Sigmoid colon (tissue), 7 donors: Measurements from ENCODE around the gene HHIP. TPM values are rescaled to one million over a fixed set of nuclear protein-coding genes. Genes with fewer than 3 reads are reported as not detected.

Source experiments
- DNase-seq: peaks from one replicate; pipeline ENCODE4 v3.0.0-alpha.2; 2019
- H3K27ac ChIP-seq, 4 donors: fragments of 200-600 bp; sonication (generic); one replicate each; pipeline ENCODE4 v1.5.1; 2016 to 2019; ENCODE audit warnings: mild to moderate bottlenecking in 1 of 4
- H3K27me3 ChIP-seq, 3 donors: fragments of 200-600 bp; sonication (generic); one replicate each; pipeline ENCODE4 v1.5.1; 2019; ENCODE audit warnings: mild to moderate bottlenecking in 1 of 3
- H3K36me3 ChIP-seq, 4 donors: fragments of 200-600 bp; sonication (generic); one replicate each; pipeline ENCODE4 v1.5.1; 2016 to 2019
- H3K4me1 ChIP-seq, 4 donors: fragments of 200-600 bp; sonication (generic); one replicate each; pipeline ENCODE4 v1.5.1; 2017 to 2019
- H3K4me3 ChIP-seq, 4 donors: fragments of 200-600 bp; sonication (generic); one replicate each; pipeline ENCODE4 v1.5.1; 2017 to 2019; ENCODE audit warnings: mild to moderate bottlenecking in 2 of 4, moderate library complexity in 1 of 4
- H3K9me3 ChIP-seq, 4 donors: fragments of 200-600 bp in 3 of 4; sonication (generic) in 3 of 4; one replicate each; pipeline versions ENCODE4 v1.5.1 to v1.6.1; 2013 to 2019
- CTCF ChIP-seq, 4 experiments: fragments of 450-650 bp in 3 of 4; fragments of 200-600 bp in 1 of 4; IDR thresholded peaks; one replicate each; pipeline ENCODE4 v1.5.1; 2016 to 2019; ENCODE audit warnings: antibody characterized with exemption in 4 of 4, mild to moderate bottlenecking in 3 of 4, moderate library complexity in 2 of 4
- EP300 ChIP-seq, 4 donors: sonication (generic); formaldehyde crosslinking; IDR thresholded peaks; one replicate each; pipeline ENCODE4 v1.6.1; 2017; ENCODE audit warnings: antibody characterized with exemption in 4 of 4
- POLR2A ChIP-seq, 2 donors: fragments of 450-650 bp; IDR thresholded peaks; one replicate each; pipeline ENCODE4 v1.6.1; 2016; ENCODE audit warnings: antibody characterized with exemption in 2 of 2, mild to moderate bottlenecking in 2 of 2, moderate library complexity in 2 of 2
- POLR2AphosphoS5 ChIP-seq, 4 donors: sonication (generic); formaldehyde crosslinking; IDR thresholded peaks; one replicate each; pipeline ENCODE4 v1.6.1; 2017; ENCODE audit warnings: antibody characterized with exemption in 4 of 4
- WGBS, 2 donors: extraction: QIAGEN DNeasy Blood & Tissue Kit; methylation state at CpG; one replicate each; pipeline ENCODE4 v1.1.7; 2013; 5-methylcytosine and 5-hydroxymethylcytosine counted together
- intact Hi-C: fragments of 100-400 bp; cut with DNase I; formaldehyde crosslinking; loops from one replicate; pipeline ENCODE4 v1.15.1; 2023
- polyA plus RNA-seq, 3 donors: library from polyadenylated mRNA; stranded (reverse); fragments of 200-250 nt; gene quantifications; one replicate each; pipeline ENCODE4 v1.2.3, GENCODE V29; 2013
- total RNA-seq, 4 donors: library from RNA; depleted of rRNA; stranded (reverse); fragments of >200 nt; gene quantifications; one replicate each; pipeline ENCODE4 v1.1.0, GENCODE V29; 2016
- donor health status: healthy with polysubstance abuse.
- donor health status: Bipolar disorder and iron deficiency.
- donor health status: healthy.

The HHIP gene
- total and polyA plus RNA-seq, 7 donors = 0.16 to 2.1 (median 0.58) TPM; not detected in 1

DNA sequence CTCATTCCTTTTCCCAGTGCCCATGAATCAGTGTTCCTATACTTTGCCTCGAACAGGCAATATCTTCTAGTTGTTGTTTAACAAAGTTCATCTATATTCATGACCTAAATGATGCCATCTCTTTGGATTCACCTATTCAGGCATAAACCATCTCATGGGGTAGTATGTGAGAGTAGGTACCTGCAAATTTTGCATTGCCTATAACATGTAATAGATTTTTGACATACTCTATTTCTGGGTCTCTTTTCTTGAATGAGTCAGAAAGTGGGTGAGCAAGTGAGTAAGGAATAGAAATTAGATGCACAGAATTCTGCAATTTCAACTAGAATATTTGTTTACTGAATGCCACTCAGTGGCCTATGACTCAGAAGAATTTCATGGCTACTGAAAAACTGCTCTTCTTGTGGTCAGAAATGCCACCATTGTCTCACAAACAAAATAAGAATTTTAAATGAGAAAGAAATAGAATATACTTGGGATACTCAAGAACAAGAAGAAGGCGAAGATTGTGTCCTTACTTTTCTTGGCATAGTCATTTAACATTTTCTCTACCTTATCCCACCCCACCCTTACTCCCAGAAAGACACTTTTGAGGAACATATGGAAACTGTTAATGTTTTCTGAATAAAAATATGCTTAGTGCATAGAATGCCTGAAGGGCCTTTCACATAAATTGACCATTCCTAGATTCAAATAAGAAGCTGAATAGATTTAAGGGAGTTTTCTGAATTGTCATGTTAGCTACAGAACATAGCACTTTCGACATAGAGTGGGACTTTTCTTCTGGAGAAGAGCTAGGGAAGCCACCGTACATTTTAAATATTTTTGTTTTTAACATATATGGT, 86.8 kb downstream of the HHIP start:
- H3K9me3 ChIP-seq = no peaks in the 10 kb centered on the region
- intact Hi-C loops = no loop called here
- 67 to 87% methylated on average over 4 of the region's 4 CpGs for WGBS, 2 donors
- no peak overlapping the region for H3K27ac ChIP-seq
- H3K36me3 ChIP-seq = no peaks in the 10 kb centered on the region
- no peak overlapping the region for H3K4me3 ChIP-seq
- no peak for TF ChIP-seq EP300 (IDR thresholded peaks at IDR 0.05)
- no peak for TF ChIP-seq CTCF (IDR thresholded peaks at IDR 0.05)
- TF ChIP-seq POLR2A (IDR thresholded peaks at IDR 0.05) = no peak
- TF ChIP-seq POLR2AphosphoS5 (IDR thresholded peaks at IDR 0.05) = no peak
- DNase-seq = no peak
- no peaks in the 10 kb centered on the region for H3K27me3 ChIP-seq
- H3K4me1 ChIP-seq = no peaks in the 10 kb centered on the region

- no peaks in the 10 kb centered on the region for H3K9me3 ChIP-seq
- no peak overlapping the region for H3K27ac ChIP-seq
- no peak for DNase-seq
- no peaks in the 10 kb centered on the region for H3K27me3 ChIP-seq
- no peak for TF ChIP-seq POLR2A (IDR thresholded peaks at IDR 0.05)
- H3K36me3 ChIP-seq = no peaks in the 10 kb centered on the region
- intact Hi-C loops = no loop called here
- H3K4me1 ChIP-seq = no peaks in the 10 kb centered on the region
- WGBS, 2 donors = 70 to 83% methylated on average over 2 of the region's 2 CpGs
- no peak overlapping the region for H3K4me3 ChIP-seq
Measured at GRCh38 chr4:144733566-144733965, 87.6 kb downstream of the HHIP start.

GRCh38 chr4:144734522-144734921, 88.6 kb downstream of the HHIP start:
- intact Hi-C loops = no loop called here
- Histone ChIP-seq H3K36me3 (no peaks in the 10 kb centered on the region), H3K4me3 (no peak overlapping the region), H3K27me3 (no peaks in the 10 kb centered on the region), H3K9me3 (no peaks in the 10 kb centered on the region), H3K4me1 (no peaks in the 10 kb centered on the region), H3K27ac (no peak overlapping the region)
- DNase-seq = no peak
- 52 to 69% methylated on average over 4 of the region's 4 CpGs for WGBS, 2 donors
- no peak for TF ChIP-seq POLR2AphosphoS5 (IDR thresholded peaks at IDR 0.05)
- no peak for TF ChIP-seq EP300 (IDR thresholded peaks at IDR 0.05)
- TF ChIP-seq POLR2A (IDR thresholded peaks at IDR 0.05) = no peak
- no peak for TF ChIP-seq CTCF (IDR thresholded peaks at IDR 0.05)

DNA sequence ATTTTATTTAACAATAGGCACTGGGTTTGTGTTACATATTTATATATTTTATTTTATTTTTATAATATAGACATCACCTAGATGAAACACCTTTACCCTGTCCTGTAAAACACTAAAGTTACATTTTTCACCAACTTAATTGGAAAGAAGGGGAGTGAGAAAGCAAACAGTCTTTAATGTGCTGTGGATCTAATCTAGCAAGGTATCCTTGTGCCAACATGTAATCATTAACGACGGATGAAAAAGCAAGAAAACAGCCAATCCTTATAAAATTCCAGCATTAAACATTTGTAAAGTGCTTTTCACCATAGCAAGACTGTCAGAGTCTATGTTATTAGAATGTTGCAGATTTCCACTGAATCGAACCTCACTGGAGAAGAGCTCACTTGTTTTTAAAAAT, 92.7 kb downstream of the HHIP start:
- H3K27me3 ChIP-seq = no peaks in the 10 kb centered on the region
- TF ChIP-seq EP300 (IDR thresholded peaks at IDR 0.05) (no peak), POLR2A (IDR thresholded peaks at IDR 0.05) (no peak), POLR2AphosphoS5 (IDR thresholded peaks at IDR 0.05) (no peak), CTCF (IDR thresholded peaks at IDR 0.05) (no peak)
- no peak overlapping the region for H3K27ac ChIP-seq
- intact Hi-C loops = no loop called here
- 33 to 74% methylated on average over 3 of the region's 3 CpGs for whole genome bisulfite sequencing, 2 donors
- H3K9me3 ChIP-seq = no peaks in the 10 kb centered on the region
- H3K4me3 ChIP-seq = no peak overlapping the region
- no peak for DNase-seq
- H3K4me1 ChIP-seq = no peaks in the 10 kb centered on the region
- no peaks in the 10 kb centered on the region for H3K36me3 ChIP-seq

- no peaks in the 10 kb centered on the region for H3K36me3 ChIP-seq
- no peak overlapping the region for H3K27ac ChIP-seq
- no peaks in the 10 kb centered on the region for H3K27me3 ChIP-seq
- intact Hi-C loops = no loop called here
- H3K4me3 ChIP-seq = no peak overlapping the region
- DNase-seq = no peak
- TF ChIP-seq EP300 (IDR thresholded peaks at IDR 0.05) = no peak
- no peak for TF ChIP-seq POLR2A (IDR thresholded peaks at IDR 0.05)
- TF ChIP-seq POLR2AphosphoS5 (IDR thresholded peaks at IDR 0.05) = no peak
- no peak for TF ChIP-seq CTCF (IDR thresholded peaks at IDR 0.05)
- no peaks in the 10 kb centered on the region for H3K4me1 ChIP-seq
- no peaks in the 10 kb centered on the region for H3K9me3 ChIP-seq
Measured at GRCh38 chr4:144739511-144740033, 93.6 kb downstream of the HHIP start.
